Measurements from ENCODE around the gene TGFB3. TPM values are rescaled to one million over a fixed set of nuclear protein-coding genes. Genes with fewer than 3 reads are reported as not detected.

The TGFB3 gene
- total and polyA plus RNA-seq, 10 donors, result 4.0 to 61.0 (median 8.3) TPM

- DNase-seq, result no peak
- Histone ChIP-seq H3K9me3 (no peaks in the 10 kb centered on the region), H3K4me3 (no peak overlapping the region), H3K4me1 (peaks cover 0 to 23% (median 9%) of the 10 kb centered on the region in 6 donors), H3K27ac (no peak overlapping the region), H3K27me3 (replicated peaks in 1 of 7) (no peaks in the 10 kb centered on the region), H3K36me3 (peaks cover 0 to 23% (median 0%) of the 10 kb centered on the region in 6 donors)
- TF ChIP-seq POLR2AphosphoS5 (IDR thresholded peaks at IDR 0.05) (no peak), POLR2A (IDR thresholded peaks at IDR 0.05) (no peak)
- TF ChIP-seq, protein P1, sequence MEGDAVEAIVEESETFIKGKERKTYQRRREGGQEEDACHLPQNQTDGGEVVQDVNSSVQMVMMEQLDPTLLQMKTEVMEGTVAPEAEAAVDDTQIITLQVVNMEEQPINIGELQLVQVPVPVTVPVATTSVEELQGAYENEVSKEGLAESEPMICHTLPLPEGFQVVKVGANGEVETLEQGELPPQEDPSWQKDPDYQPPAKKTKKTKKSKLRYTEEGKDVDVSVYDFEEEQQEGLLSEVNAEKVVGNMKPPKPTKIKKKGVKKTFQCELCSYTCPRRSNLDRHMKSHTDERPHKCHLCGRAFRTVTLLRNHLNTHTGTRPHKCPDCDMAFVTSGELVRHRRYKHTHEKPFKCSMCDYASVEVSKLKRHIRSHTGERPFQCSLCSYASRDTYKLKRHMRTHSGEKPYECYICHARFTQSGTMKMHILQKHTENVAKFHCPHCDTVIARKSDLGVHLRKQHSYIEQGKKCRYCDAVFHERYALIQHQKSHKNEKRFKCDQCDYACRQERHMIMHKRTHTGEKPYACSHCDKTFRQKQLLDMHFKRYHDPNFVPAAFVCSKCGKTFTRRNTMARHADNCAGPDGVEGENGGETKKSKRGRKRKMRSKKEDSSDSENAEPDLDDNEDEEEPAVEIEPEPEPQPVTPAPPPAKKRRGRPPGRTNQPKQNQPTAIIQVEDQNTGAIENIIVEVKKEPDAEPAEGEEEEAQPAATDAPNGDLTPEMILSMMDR (IDR thresholded peaks at IDR 0.05 in 8 of 11, conservative IDR thresholded peaks at IDR 0.05 in 3 of 11), result no peak
- intact Hi-C loops (cut with DNase I; ENCODE audit: low total_unique reads), result no loop called here
- WGBS, 5 donors, result 88 to 95% (median 94%) methylated on average over 3 of the region's 3 CpGs
Observed at GRCh38 chr14:75909630-75910029, 72.2 kb downstream of the TGFB3 start.

Other genes with a start within 250 kb of the TGFB3 start
- 10 to 100 TPM; 19.8 to 39.9 (median 22.6) TPM for gene IFT43, start 3.8 kb upstream of the TGFB3 start, total RNA-seq
- 10 to 100 TPM; 31.0 to 34.6 (median 33.1) TPM for gene IFT43, start 3.8 kb upstream of the TGFB3 start, polyA plus RNA-seq
- 10 to 100 TPM; 51.5 to 96.5 (median 74.5) TPM for gene GPATCH2L, start 169.9 kb upstream of the TGFB3 start, total RNA-seq
- gene GPATCH2L, start 169.9 kb upstream of the TGFB3 start, polyA plus RNA-seq, result 1 to 10 TPM; 3.5 to 5.2 (median 4.0) TPM